KOPT-K1 (cell line): ENCODE data around the gene PTMA.

Experiments
- H3K27ac ChIP-seq: fragments of 200-600 bp; sonication (generic); 2 replicates; pipeline ENCODE4 v1.5.1; 2016; ENCODE audit warnings: antibody characterized with exemption, mild to moderate bottlenecking, low read depth, low read length; ENCODE audit not compliant: poor library complexity, severe bottlenecking
- H3K36me3 ChIP-seq: fragments of 200-600 bp; sonication (generic); 2 replicates; pipeline ENCODE4 v1.5.1; 2017; ENCODE audit warnings: antibody characterized with exemption, mild to moderate bottlenecking, low read length, moderate library complexity; ENCODE audit not compliant: insufficient read depth
- H3K9me3 ChIP-seq: fragments of 200-600 bp; sonication (generic); 2 replicates; pipeline ENCODE4 v1.5.1; 2017; ENCODE audit warnings: antibody characterized with exemption, low read length, mild to moderate bottlenecking; ENCODE audit not compliant: insufficient read depth, poor library complexity, severe bottlenecking

The PTMA gene

GRCh38 chr2:231685349-231686191, 22.8 kb upstream of the PTMA start:
- H3K27ac ChIP-seq, result peak overlapping the region; percentile 91
- no peaks in the 10 kb centered on the region for H3K9me3 ChIP-seq
- no peaks in the 10 kb centered on the region for H3K36me3 ChIP-seq

GRCh38 chr2:231686192-231687100, 21.9 kb upstream of the PTMA start:
- Histone ChIP-seq H3K36me3 (no peaks in the 10 kb centered on the region), H3K9me3 (no peaks in the 10 kb centered on the region), H3K27ac (peak overlapping the region; percentile 91)

GRCh38 chr2:231687133-231687852, 21.0 kb upstream of the PTMA start:
- Histone ChIP-seq H3K9me3 (no peaks in the 10 kb centered on the region), H3K27ac (peak overlapping the region; percentile 91), H3K36me3 (no peaks in the 10 kb centered on the region)

GRCh38 chr2:231687961-231688360, 20.4 kb upstream of the PTMA start:
- Histone ChIP-seq H3K36me3 (no peaks in the 10 kb centered on the region), H3K9me3 (no peaks in the 10 kb centered on the region), H3K27ac (no peak overlapping the region)

- H3K27ac ChIP-seq, result no peak overlapping the region
- H3K9me3 ChIP-seq, result no peaks in the 10 kb centered on the region
- H3K36me3 ChIP-seq, result no peaks in the 10 kb centered on the region
These were observed 19.6 kb upstream of the PTMA start for GRCh38 chr2:231688719-231689118.

- Histone ChIP-seq H3K9me3 (no peaks in the 10 kb centered on the region), H3K36me3 (no peaks in the 10 kb centered on the region), H3K27ac (no peak overlapping the region)
These were observed 19.0 kb upstream of the PTMA start for GRCh38 chr2:231689124-231689893.

- no peak overlapping the region for H3K27ac ChIP-seq
- no peaks in the 10 kb centered on the region for H3K9me3 ChIP-seq
- no peaks in the 10 kb centered on the region for H3K36me3 ChIP-seq
These were observed 17.0 kb upstream of the PTMA start for GRCh38 chr2:231691251-231691772.

GRCh38 chr2:231692847-231693246, 15.5 kb upstream of the PTMA start:
- Histone ChIP-seq H3K27ac (no peak overlapping the region), H3K9me3 (no peaks in the 10 kb centered on the region), H3K36me3 (no peaks in the 10 kb centered on the region)

GRCh38 chr2:231693956-231694355, 14.4 kb upstream of the PTMA start:
- no peaks in the 10 kb centered on the region for H3K9me3 ChIP-seq
- H3K27ac ChIP-seq, result no peak overlapping the region
- no peaks in the 10 kb centered on the region for H3K36me3 ChIP-seq

GRCh38 chr2:231696004-231696367, 12.3 kb upstream of the PTMA start:
- no peak overlapping the region for H3K27ac ChIP-seq
- H3K36me3 ChIP-seq, result no peaks in the 10 kb centered on the region
- H3K9me3 ChIP-seq, result no peaks in the 10 kb centered on the region

GRCh38 chr2:231699006-231699405, 9.3 kb upstream of the PTMA start:
- Histone ChIP-seq H3K36me3 (no peaks in the 10 kb centered on the region), H3K9me3 (no peaks in the 10 kb centered on the region), H3K27ac (no peak overlapping the region)

- no peaks in the 10 kb centered on the region for H3K36me3 ChIP-seq
- no peak overlapping the region for H3K27ac ChIP-seq
- no peaks in the 10 kb centered on the region for H3K9me3 ChIP-seq
These were observed 6.6 kb upstream of the PTMA start for GRCh38 chr2:231701456-231702373.

- Histone ChIP-seq H3K27ac (no peak overlapping the region), H3K9me3 (no peaks in the 10 kb centered on the region), H3K36me3 (peaks cover 4% of the 10 kb centered on the region; the same call in 1 of the 2 replicates)
These were observed 4.3 kb upstream of the PTMA start for GRCh38 chr2:231704017-231704416.
